Mucosa of stomach (tissue), 1 donor: Measurements from ENCODE around the gene ODF2L.

Experiments
- H3K27me3 ChIP-seq: one replicate; pipeline ENCODE4 v1.7.0; 2013; ENCODE audit warnings: mild to moderate bottlenecking, low read length; ENCODE audit not compliant: control insufficient read depth, insufficient read depth
- H3K36me3 ChIP-seq: one replicate; pipeline ENCODE4 v1.7.0; 2013; ENCODE audit warnings: low read length; ENCODE audit not compliant: control insufficient read depth, insufficient read depth
- H3K4me1 ChIP-seq: one replicate; pipeline ENCODE4 v1.7.0; 2013; ENCODE audit warnings: mild to moderate bottlenecking, low read length; ENCODE audit not compliant: control insufficient read depth, insufficient read depth
- H3K4me3 ChIP-seq: one replicate; pipeline ENCODE4 v1.7.0; 2013; ENCODE audit warnings: low read length
- H3K9ac ChIP-seq: one replicate; pipeline ENCODE4 v1.7.0; 2013; ENCODE audit warnings: mild to moderate bottlenecking, low read length, moderate library complexity
- H3K9me3 ChIP-seq: one replicate; pipeline ENCODE4 v1.7.0; 2013; ENCODE audit warnings: mild to moderate bottlenecking, low read length, moderate library complexity; ENCODE audit not compliant: control insufficient read depth
- donor health status: Pancreatic carcinoma.

ODF2L gene

GRCh38 chr1:86423473-86423872 is 27.4 kb upstream of the ODF2L start:
- no peak overlapping the region for H3K4me3 ChIP-seq
- no peaks in the 10 kb centered on the region for H3K9me3 ChIP-seq
- H3K36me3 ChIP-seq, result no peaks in the 10 kb centered on the region
- H3K9ac ChIP-seq, result no peak overlapping the region
- H3K4me1 ChIP-seq, result peaks cover 10% of the 10 kb centered on the region
- peaks cover 44% of the 10 kb centered on the region for H3K27me3 ChIP-seq

- Histone ChIP-seq H3K9me3 (no peaks in the 10 kb centered on the region), H3K9ac (no peak overlapping the region), H3K4me3 (no peak overlapping the region), H3K4me1 (peaks cover 10% of the 10 kb centered on the region), H3K36me3 (no peaks in the 10 kb centered on the region), H3K27me3 (peaks cover 37% of the 10 kb centered on the region)
Measured at GRCh38 chr1:86421601-86422280, 25.6 kb upstream of the ODF2L start.

- H3K9ac ChIP-seq, result no peak overlapping the region
- peaks cover 10% of the 10 kb centered on the region for H3K4me1 ChIP-seq
Measured at GRCh38 chr1:86419277-86419903, 23.3 kb upstream of the ODF2L start.

GRCh38 chr1:86416343-86416742 is 20.2 kb upstream of the ODF2L start:
- Histone ChIP-seq H3K4me1 (peaks cover under 1% of the 10 kb centered on the region), H3K27me3 (peaks cover 23% of the 10 kb centered on the region), H3K36me3 (no peaks in the 10 kb centered on the region), H3K9me3 (no peaks in the 10 kb centered on the region), H3K9ac (no peak overlapping the region), H3K4me3 (no peak overlapping the region)

More at GRCh38 chr1:86419277-86419903, 23.3 kb upstream of the ODF2L start:
- peaks cover 28% of the 10 kb centered on the region for H3K27me3 ChIP-seq
- no peak overlapping the region for H3K4me3 ChIP-seq
- H3K9me3 ChIP-seq, result no peaks in the 10 kb centered on the region
- H3K36me3 ChIP-seq, result no peaks in the 10 kb centered on the region

GRCh38 chr1:86410879-86411278 is 14.8 kb upstream of the ODF2L start:
- Histone ChIP-seq H3K27me3 (peaks cover 29% of the 10 kb centered on the region), H3K4me3 (no peak overlapping the region), H3K4me1 (no peaks in the 10 kb centered on the region), H3K9ac (no peak overlapping the region), H3K36me3 (no peaks in the 10 kb centered on the region), H3K9me3 (no peaks in the 10 kb centered on the region)

GRCh38 chr1:86409416-86410021 is 13.4 kb upstream of the ODF2L start:
- Histone ChIP-seq H3K27me3 (peaks cover 27% of the 10 kb centered on the region), H3K4me1 (no peaks in the 10 kb centered on the region), H3K4me3 (no peak overlapping the region), H3K9ac (no peak overlapping the region), H3K36me3 (no peaks in the 10 kb centered on the region), H3K9me3 (no peaks in the 10 kb centered on the region)

GRCh38 chr1:86396498-86396890 is 371 bp upstream of the ODF2L start:
- Histone ChIP-seq H3K27me3 (peaks cover 5% of the 10 kb centered on the region), H3K4me3 (peak overlapping the region; percentile 92), H3K36me3 (no peaks in the 10 kb centered on the region), H3K9ac (peak overlapping the region; percentile 86), H3K9me3 (no peaks in the 10 kb centered on the region), H3K4me1 (peaks cover 6% of the 10 kb centered on the region)

GRCh38 chr1:86394416-86394815 is 1.7 kb downstream of the ODF2L start:
- H3K4me1 ChIP-seq, result peaks cover 6% of the 10 kb centered on the region
- no peak overlapping the region for H3K9ac ChIP-seq
- H3K9me3 ChIP-seq, result no peaks in the 10 kb centered on the region
- no peaks in the 10 kb centered on the region for H3K36me3 ChIP-seq
- no peaks in the 10 kb centered on the region for H3K27me3 ChIP-seq
- no peak overlapping the region for H3K4me3 ChIP-seq

- Histone ChIP-seq H3K4me1 (no peaks in the 10 kb centered on the region), H3K36me3 (no peaks in the 10 kb centered on the region), H3K4me3 (no peak overlapping the region), H3K27me3 (no peaks in the 10 kb centered on the region), H3K9ac (no peak overlapping the region), H3K9me3 (no peaks in the 10 kb centered on the region)
Measured at GRCh38 chr1:86389307-86389706, 6.8 kb downstream of the ODF2L start.

GRCh38 chr1:86388777-86389176 is 7.3 kb downstream of the ODF2L start:
- no peaks in the 10 kb centered on the region for H3K9me3 ChIP-seq
- H3K36me3 ChIP-seq, result no peaks in the 10 kb centered on the region
- H3K9ac ChIP-seq, result no peak overlapping the region
- no peak overlapping the region for H3K4me3 ChIP-seq
- H3K4me1 ChIP-seq, result no peaks in the 10 kb centered on the region
- H3K27me3 ChIP-seq, result no peaks in the 10 kb centered on the region

- no peak overlapping the region for H3K4me3 ChIP-seq
- H3K27me3 ChIP-seq, result no peaks in the 10 kb centered on the region
- no peaks in the 10 kb centered on the region for H3K9me3 ChIP-seq
- H3K4me1 ChIP-seq, result no peaks in the 10 kb centered on the region
- no peaks in the 10 kb centered on the region for H3K36me3 ChIP-seq
- H3K9ac ChIP-seq, result no peak overlapping the region
Measured at GRCh38 chr1:86387916-86388627, 8.1 kb downstream of the ODF2L start.

- Histone ChIP-seq H3K9ac (no peak overlapping the region), H3K27me3 (no peaks in the 10 kb centered on the region), H3K9me3 (no peaks in the 10 kb centered on the region), H3K4me3 (no peak overlapping the region), H3K4me1 (no peaks in the 10 kb centered on the region), H3K36me3 (no peaks in the 10 kb centered on the region)
Measured at GRCh38 chr1:86382878-86383277, 13.2 kb downstream of the ODF2L start.
